ENCODE results near the gene KCND3.

The KCND3 gene

DNA sequence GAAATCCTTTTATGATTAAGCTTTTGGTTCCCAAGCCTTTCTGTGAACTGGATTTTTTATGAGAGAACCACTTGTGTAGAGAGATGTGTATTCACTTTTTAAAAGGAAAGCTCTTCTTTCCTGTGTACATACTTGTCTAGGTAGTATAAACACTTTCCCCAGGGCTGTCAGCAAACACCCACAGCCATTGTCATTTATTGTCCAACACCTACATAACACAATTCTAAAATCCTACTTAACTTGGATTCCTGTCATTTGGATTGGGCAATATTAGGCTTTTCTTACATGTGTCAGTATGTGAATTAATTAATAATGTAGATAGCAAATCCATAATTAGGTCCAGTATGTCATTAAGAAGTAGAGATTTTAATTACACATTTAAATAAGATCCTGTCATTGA lies 221.4 kb downstream of the KCND3 start:
- H3K4me3 ChIP-seq (ENCODE audit: low read depth in 1 of 2, low read length in 1 of 2): no peak overlapping the region
- peaks cover 42% of the 10 kb centered on the region for H3K36me3 ChIP-seq
- no peak overlapping the region for H3K27ac ChIP-seq
- no peaks in the 10 kb centered on the region for H3K27me3 ChIP-seq
- peaks cover 0 to 4% of the 10 kb centered on the region in 2 experiments for H3K4me1 ChIP-seq (ENCODE audit: control insufficient read depth in 1 of 2, insufficient read depth in 1 of 2, low read depth in 1 of 2, low read length in 1 of 2)
- H3K9me3 ChIP-seq: no peaks in the 10 kb centered on the region
- TF ChIP-seq CTCF (IDR thresholded peaks at IDR 0.05): no peak

DNA sequence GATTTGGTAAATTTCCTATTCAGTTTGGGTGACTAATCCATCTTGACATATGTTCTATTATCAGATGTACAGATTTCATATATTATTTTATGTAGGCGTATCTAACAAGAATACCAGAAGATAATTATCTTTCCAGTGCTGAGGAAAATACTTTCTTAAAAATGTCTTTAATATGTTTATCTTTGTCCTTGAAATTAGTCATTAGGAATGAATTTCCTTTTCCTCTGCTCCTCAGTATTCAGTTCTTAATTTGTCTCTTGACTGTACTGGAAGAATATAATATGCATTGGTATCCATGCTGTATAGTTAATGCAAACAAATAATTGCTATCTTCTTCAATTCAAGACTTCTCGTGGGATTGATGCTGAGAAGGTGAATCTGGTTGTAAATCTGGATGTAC lies 227.1 kb downstream of the KCND3 start:
- Histone ChIP-seq H3K36me3 (peaks cover 70% of the 10 kb centered on the region), H3K27me3 (no peaks in the 10 kb centered on the region), H3K9me3 (no peaks in the 10 kb centered on the region), H3K4me3 (ENCODE audit: low read depth in 1 of 2, low read length in 1 of 2) (no peak overlapping the region), H3K27ac (no peak overlapping the region), H3K4me1 (ENCODE audit: control insufficient read depth in 1 of 2, insufficient read depth in 1 of 2, low read depth in 1 of 2, low read length in 1 of 2) (no peaks in the 10 kb centered on the region)
- no peak for TF ChIP-seq CTCF (IDR thresholded peaks at IDR 0.05)

DNA sequence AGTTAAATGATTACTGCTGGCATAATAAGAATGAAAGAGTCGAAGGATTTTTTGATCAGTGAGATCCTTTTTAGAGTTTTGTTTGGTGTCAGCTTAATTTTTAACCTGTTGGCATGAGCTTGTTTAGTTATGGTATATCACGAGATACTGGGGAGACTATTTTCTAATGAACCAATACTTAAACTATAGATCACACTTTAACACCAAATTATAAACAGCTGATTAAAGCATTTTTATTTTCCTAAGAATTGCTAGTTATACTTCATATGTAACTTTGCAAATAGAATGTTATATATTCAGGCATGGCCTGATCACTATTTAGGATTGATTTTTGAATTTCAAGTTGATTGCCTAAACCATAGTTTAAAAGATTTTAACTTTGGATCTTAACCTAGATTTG lies 227.8 kb downstream of the KCND3 start:
- TF ChIP-seq CTCF (IDR thresholded peaks at IDR 0.05): no peak
- peaks cover 64% of the 10 kb centered on the region for H3K36me3 ChIP-seq
- no peaks in the 10 kb centered on the region for H3K9me3 ChIP-seq

DNA sequence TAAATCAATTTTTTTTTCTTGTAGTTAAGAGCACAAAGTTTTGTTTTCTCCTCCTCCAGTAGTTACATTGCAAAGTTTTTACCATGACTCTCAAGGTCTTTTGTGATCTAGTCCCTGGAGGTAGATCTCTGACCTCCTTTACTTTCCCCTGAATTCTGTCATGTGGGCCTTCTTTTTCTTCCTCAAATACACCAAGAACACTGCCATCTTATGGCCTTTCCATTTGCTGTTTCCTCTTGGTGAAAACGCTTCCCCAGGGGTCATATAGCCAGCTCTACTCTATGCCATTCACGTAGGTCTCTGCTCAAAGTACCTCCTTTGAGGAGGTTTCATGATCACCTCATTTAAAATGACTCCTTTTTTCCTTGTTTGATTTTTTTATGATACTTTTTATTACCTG lies 231.1 kb downstream of the KCND3 start:
- Histone ChIP-seq H3K9me3 (no peaks in the 10 kb centered on the region), H3K4me1 (ENCODE audit: control insufficient read depth in 1 of 2, insufficient read depth in 1 of 2, low read depth in 1 of 2, low read length in 1 of 2) (peaks cover 18 to 19% of the 10 kb centered on the region in 2 experiments), H3K36me3 (peaks cover 33% of the 10 kb centered on the region), H3K27me3 (no peaks in the 10 kb centered on the region), H3K4me3 (ENCODE audit: low read depth in 1 of 2, low read length in 1 of 2) (no peak overlapping the region), H3K27ac (no peak overlapping the region)
- TF ChIP-seq CTCF (IDR thresholded peaks at IDR 0.05): no peak

More for the DNA sequence above, 227.8 kb downstream of the KCND3 start:
- Histone ChIP-seq H3K27ac (no peak overlapping the region), H3K4me3 (ENCODE audit: low read depth in 1 of 2, low read length in 1 of 2) (no peak overlapping the region), H3K27me3 (no peaks in the 10 kb centered on the region), H3K4me1 (ENCODE audit: control insufficient read depth in 1 of 2, insufficient read depth in 1 of 2, low read depth in 1 of 2, low read length in 1 of 2) (peaks cover 1 to 5% of the 10 kb centered on the region in 2 experiments)

DNA sequence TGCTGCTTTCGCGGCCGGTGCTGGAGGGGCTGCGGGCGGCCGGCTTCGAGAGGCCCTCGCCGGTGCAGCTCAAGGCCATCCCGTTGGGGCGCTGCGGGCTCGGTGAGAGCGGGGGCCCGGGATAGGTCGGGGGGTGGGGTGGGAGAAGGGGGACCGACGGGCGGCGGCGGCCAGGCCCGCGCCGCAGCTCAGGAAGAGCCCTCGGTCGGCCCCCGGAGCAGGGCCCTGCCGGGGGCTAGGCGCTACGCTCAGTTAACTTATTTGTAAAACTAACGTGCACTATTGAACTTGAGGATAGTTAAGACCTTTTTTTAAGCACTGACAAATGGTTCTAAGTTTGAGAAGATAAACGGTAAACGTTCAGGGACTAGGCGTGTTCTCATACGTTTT lies 233.3 kb downstream of the KCND3 start:
- TF ChIP-seq CTCF (IDR thresholded peaks at IDR 0.05): no peak
- H3K27me3 ChIP-seq: no peaks in the 10 kb centered on the region

More for the DNA sequence above, 233.3 kb downstream of the KCND3 start:
- H3K9me3 ChIP-seq: no peaks in the 10 kb centered on the region
- peaks cover 18 to 19% of the 10 kb centered on the region in 2 experiments for H3K4me1 ChIP-seq (ENCODE audit: control insufficient read depth in 1 of 2, insufficient read depth in 1 of 2, low read depth in 1 of 2, low read length in 1 of 2)
- peak overlapping the region; percentile 97 for H3K27ac ChIP-seq
- H3K36me3 ChIP-seq: peaks cover 20% of the 10 kb centered on the region
- H3K4me3 ChIP-seq (ENCODE audit: low read depth in 1 of 2, low read length in 1 of 2): peak overlapping the region; percentile 84 to 85

Data from neutrophil (primary cell).